Activated naive CD4-positive, alpha-beta T cell treated with Interleukin-2 at 50 U/mL for 16 hours (primary cell): Measurements from ENCODE around the gene CUL1.

Source experiments
- DNase-seq: peaks from one replicate; pipeline ENCODE4 v3.0.0-alpha.2; 2020

The CUL1 gene

DNA sequence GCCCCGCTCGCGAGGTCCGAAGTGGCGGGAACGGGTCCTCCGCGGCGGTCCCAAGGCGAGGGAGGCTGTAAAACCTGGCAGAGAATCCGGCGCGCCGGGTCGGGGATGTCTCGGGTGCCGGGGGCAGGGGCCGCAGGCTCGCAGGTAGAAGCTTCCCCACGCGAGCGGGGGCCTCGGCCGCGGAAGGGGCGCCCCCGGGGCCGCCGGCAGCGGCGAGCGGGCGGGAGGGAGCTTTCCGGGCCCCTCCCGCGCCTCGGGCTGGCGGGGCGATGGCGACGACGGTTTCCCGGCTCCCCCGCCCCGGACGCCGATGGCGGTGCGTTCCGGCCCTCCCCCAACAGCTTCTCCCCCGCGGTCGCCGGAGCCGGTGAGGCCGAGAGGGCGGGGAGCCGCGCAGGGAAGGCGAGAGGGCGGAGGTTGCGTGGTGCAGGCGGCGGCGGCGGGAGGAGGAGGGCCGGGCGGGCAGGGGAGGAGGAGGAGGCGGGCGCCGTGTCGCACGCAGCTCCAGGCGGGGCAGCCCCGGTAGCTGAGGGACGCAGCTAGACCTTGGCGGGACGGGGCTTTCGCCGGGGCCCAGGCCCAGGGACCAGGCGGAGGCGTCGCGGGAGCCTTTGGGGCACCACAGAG lies at the start of gene CUL1:
TSS of gene CUL1 (plus strand) at position 507 of the 627 bp plus-strand sequence. CDS start 31,220 bp downstream, outside the sequence.
- DNase-seq = peak; percentile 86

DNA sequence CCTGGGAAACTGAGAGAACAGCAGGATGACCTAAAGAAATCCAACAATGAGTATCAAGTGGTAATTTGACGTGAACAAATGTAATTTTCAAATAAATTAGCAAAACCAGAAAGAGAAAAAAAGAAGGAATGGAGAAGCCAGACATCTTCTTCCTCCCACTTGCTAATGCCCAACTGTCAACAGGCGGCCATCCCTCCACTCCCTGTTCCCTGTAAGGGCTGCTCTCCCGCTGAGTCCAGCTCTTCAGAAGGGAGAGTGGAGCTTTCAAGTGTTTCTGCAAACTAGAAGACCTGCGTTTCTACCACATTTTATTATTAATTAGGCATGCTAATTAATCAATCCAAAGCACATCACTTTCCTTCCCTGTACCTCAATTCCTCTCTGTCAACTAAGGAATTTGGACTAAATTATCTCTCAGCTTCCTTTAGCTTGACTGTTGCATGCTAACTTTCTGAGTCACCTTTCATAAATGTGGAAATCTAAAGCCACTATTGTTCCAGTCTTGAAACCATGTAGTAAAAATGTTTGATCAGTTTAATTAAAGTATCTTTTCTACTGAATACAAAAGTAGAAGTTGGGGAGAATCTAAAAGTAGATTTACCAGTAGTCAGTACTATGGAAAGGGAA lies 48.4 kb upstream of the CUL1 start:
- DNase-seq = no peak

DNA sequence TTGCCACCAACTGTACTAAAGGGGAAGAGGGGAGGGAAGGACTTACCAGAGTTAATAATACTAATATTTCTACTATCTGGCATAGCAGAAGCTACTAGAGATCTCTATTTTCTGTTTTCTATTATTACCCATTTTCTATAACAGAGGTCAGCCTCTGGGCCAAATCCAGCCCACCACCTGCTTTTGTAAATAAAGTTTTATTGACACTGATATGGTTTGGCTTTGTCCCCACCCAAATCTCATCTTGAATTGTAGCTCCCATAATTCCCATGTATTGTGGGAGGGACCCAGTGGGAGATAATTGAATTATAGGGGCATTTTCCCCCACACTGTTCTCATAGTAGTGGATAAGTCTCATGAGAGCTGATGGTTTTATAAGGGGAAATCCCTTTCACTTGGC lies 45.9 kb upstream of the CUL1 start:
- DNase-seq = no peak

DNA sequence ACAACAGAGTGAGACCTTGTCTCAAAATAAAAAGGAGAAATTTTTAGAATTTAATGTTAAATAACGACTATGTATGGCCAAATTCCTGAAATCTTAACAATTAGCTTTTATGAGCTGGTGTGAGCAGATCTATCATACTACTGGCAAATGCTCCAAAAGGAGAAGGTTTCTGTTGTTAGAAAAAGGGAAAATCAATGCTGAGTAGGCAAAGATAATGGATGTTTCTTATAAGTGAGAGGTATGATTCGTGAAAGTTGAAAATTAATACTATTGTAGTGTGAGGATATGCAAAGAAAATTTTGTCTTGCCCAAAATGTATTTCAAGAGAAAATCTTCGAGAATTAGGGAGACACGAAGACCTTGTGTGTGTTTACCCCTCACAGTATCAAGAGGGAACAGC lies 40.8 kb upstream of the CUL1 start:
- DNase-seq = no peak

DNA sequence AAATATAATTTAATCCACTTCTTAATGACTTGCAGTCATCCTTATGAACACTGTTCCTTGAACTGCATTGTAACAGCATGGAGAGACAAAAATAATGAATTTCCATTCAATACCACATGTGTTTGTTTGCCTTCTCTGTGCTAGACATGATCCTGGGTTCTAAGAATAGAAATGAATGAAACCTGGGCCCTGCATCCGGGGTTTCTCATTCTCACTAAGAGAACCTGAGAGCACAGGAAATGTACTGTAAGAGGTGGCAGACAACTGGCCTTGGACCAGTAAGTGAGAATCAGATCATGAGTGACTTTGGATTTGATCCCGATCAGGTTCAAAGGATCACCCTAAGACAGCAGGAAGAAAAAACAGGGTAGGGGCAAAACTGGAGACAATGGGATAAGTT lies 37.2 kb upstream of the CUL1 start:
- DNase-seq = no peak

DNA sequence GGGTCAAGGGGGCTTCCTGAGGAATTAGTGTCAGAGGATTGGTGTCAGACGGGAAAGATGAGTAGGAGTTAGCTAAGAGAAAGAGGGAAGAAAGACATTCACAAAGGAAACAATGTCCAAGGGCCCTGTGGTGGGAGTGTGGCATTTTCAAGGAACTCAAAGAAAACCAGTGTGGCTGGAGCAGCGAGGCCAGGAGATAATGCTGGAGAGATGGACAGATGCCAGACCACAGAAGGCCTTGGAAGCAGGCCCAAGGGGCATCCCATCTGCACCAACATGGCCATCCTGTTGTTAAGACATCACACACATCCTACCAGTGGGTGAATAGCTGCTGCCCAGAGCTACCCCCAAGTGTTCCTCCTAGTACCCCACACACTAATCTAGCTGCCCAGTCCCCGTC lies 36.1 kb upstream of the CUL1 start:
- no peak for DNase-seq

DNA sequence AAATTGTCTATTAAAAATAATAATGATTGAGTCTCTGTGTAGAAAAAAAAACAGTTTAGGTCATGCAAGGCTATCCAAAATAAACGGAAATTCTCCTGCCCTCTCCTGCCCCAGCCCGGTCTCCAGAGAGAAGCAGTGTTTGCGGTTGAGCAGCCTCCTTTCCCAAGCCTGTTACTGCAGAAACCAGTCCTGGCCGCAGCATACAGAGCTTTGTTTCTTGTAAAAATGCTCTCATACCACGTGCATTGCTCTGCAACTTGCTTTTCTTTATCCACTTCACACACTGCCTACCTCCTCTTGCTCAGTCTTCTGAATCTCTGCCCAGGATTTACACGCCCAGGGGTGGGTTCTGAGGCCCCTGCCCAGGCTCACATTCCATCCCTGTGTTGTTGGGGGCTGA lies 34.4 kb upstream of the CUL1 start:
- no peak for DNase-seq

DNA sequence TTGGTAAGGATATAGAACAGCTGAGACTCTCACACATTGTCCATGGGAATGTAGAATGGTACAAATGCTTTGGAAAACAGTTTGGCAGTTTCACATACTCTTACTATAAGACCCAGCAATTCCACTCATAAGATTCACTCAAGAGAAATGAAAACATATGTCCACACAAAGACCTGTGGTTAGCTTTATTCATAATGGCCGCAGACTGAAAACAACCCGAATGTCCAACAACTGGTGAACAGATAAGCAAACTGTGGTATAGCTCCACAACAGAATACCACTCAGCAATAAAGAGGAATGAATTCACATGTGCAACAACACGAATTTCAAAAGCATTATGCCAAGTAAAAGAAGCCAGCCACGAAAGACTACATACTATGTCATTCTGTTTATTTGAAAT lies 33.5 kb upstream of the CUL1 start:
- no peak for DNase-seq

DNA sequence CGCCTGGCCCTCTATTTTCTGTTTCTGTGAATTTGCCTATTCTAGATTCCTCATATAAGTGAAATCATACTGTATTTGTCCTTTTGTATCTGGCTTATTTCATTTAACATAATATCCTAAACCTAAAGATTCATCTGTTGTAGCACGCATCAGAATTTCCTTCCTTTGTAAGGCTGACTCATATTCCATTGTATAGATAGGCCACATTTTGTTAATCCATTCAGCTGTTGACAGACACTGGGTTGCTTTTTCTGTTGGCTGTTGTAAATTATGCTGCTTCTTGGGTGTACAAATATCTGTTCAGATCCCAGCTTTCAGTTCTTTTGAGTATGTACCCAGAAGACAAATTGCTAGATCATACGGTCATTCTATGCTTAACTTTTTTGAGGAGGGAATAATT lies 28.8 kb upstream of the CUL1 start:
- DNase-seq = no peak

DNA sequence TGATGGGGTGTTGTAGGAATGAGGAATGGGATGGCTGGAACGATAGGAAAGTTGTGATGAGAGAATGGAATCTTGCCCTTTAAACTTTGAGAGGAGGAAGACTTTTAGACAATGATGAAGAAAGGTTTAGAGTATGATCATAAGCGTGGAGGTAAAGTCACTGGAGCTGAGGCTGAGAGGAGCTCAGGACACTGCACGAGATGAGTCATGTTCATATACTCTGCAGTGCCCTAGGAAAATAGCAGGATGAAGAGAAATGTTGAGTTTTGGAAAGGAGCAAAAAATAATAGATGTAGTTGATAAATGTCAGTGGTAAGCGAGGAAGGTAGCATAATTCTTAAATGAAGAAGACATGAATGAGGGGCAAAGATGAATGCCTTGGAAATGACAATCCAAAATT lies 28.3 kb upstream of the CUL1 start:
- no peak for DNase-seq

DNA sequence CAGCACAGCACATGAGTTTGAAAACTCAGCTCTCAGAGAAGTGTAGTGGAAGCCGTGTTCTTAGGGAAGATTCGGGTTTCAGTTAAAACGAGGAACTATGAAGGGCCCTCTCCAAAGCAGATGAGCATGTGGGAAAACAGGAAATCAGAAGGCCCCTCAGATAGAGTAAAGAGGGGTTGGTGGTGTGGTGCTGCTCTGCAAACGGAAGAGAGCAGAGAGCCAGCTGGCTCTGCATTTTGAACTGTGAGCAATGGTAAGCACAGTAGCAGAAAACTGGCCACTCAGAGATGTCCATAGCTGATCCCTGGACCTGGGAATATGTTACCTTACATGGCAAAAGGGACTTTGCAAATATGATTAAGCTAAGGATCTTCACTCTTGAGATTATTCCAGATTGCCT lies 27.9 kb upstream of the CUL1 start:
- no peak for DNase-seq

DNA sequence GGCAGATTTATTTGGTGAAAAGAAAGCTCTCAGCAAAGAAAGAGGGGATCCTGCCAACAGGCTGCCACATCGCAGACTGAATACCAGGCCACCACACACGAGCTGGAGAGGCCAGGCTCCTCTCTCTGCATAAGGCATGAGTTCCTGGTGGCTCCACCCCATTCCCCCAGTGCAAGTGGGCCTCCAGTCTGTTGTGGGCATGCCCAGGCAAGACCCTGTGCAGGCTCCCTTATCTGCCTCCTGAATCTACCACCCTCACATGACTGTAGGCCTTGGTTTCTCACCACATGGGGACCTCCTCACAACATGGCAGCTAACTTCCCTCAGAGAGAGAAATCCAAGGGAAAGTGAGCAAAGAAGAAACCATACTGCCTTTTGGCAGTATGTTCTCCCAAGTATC lies 26.7 kb upstream of the CUL1 start:
- no peak for DNase-seq

DNA sequence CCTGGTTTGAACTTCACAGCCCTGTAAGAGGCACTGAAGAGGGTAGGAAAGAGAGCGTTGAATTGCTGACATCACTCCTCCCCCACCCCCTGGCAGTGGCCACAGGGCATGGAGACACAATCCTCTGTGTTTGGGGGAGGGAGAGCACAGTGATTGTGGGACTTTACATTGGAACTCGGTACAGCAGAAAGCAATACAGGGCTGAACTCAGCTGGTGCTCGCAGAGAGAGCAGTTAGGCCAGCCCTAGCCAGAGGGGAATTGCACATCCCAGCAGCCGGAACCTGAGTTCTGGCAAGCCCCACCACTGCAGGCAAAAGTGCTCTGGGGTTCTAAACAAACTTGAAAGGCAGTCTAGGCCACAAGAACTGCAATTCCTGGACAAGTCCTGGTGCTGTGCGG lies 24.0 kb upstream of the CUL1 start:
- DNase-seq = no peak

DNA sequence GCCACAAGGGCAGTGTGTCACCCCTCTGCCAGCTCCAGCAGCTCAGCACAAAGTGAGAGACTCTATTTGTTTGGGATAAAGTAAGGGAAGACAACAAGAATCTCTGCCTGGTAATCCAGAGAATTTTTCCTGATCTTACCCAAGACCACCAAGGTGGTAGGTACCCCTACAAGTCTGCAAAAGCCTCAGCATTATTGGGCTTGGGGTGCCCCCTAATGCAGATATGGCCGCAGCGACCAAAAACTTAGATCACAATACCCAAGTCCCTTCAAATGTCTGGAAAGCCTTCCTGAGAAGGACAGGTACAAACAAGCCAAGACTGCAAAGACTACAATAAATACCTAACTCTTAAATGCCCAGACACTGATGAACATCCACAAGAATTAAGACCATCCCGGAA lies 22.4 kb upstream of the CUL1 start:
- DNase-seq = no peak

DNA sequence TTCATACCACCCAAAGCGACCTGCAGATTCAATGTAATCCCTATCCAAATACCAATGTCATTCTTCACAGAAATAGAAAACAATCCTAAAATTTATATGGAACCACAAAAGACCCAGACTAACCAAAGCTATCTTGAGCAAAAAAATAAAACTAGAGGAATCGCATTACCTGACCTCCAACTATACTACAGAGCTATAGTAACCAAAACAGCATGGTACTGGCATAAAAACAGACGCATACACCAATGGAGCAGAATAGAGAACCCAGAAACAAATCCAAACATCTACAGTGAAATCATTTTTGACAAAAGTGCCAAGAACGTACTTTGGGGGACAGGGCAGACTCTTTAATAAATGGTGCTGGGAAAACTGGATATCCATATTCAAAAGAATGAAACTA lies 16.9 kb upstream of the CUL1 start:
- DNase-seq = no peak

DNA sequence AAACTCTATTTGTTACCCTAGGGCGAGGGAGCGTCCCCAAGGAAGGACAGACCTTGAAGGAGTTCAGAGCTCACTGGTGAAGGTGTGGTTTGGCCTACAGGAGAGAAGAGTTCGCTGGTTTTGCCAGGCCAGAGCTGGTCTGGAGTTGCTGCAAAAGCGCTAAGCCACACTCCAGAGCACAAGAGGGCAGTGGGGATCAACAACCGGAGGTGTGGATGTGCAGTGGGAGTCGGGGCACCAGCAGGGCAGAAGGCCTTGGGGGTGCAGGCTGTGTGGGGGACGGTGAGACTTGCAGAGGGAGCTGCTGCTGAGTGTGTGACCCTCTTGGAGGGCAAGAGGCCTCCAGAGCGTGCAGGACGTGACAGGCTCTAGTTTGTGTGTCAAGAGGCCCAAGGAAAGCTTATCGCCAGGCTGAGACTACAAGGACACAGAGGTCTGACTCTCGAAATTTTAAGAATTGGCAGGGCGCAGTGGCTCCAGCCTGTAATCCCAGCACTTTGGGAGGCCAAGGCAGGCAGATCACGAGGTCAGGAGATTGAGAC lies 14.3 kb upstream of the CUL1 start:
- DNase-seq = no peak

DNA sequence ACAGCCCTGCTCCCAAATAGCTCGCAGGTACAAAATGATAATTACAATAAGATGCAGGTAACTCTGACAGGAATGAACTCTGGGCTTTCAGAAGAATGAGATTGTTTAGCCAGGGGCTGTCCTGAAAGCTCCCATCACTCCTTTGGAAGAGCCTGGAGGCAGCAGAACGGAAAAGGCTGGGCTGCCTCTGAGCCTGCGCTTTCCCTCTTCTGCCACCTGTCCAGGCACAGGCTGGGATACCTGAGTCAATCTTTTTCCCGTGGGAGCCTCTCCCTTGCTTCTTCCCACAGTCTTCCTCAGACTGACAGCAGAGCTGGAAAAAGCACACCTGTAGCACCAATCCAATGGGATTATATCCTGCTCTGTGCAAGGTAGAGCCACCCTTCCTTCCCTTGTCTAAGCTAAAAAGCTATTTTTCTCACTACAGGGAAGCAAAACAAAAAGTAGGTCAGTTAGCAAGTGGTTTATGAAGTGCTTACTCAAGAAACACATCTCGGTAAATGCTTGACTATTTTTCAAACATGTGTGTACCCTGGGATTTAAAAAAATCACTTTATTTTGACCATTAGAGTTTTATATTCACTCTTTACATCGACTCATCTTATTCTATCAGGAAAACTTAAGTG lies 12.3 kb upstream of the CUL1 start:
- DNase-seq = no peak

DNA sequence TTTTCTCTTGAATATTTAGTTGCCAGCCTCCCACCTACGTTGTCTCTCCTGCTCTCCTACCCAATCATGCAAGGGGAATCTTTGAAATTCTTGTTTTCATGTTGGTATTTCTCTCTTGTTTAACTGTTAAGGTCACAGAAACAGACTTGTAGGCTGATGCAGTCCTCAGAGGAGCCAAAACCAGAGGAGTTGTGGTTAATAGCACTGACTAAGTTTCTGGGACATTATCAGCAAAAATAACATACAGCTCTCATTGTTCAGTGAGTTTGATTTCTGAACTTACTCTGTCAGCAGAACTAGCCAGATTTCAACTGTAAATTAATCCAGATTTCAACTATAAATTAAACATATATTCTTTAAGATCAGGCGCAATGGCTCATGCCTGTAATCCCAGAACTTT lies 11.1 kb upstream of the CUL1 start:
- DNase-seq = no peak

DNA sequence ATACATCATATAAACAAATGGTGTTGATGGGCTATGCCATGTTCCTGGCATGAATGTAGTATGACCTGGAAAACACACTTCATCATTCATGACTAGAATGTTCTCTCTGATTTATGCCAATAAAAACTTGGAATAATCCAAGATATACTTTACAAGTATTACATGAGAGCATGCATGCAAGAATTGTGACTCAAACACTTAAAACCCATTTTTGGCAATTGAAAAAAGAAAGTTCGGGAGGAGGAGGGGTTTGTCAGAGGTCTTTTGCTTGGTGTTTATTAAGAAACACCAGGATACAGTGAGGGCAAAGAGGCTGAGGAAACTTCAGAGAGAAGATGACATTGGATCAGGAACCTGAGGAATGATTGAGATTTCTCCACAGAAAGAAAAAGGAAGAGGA lies 10.2 kb upstream of the CUL1 start:
- no peak for DNase-seq

DNA sequence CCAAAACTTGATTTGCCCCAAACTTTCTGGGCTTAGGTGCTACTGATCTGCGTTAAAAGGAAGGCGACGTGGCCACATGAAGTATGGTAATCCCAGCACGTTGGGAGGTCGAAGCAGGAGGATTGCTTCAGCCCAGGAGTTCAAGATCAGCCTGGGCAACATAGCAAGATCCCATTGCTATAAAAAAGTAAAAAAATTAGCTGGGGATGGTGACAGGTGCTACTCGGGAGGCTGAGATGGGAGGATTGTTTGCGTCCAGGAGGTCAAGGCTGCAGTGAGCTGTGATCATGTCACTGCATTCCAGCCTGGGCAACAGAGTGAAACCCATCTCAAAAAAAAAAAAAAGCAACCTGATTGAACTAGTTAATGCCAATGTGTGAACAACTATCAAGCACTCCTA lies 5.1 kb upstream of the CUL1 start:
- no peak for DNase-seq

DNA sequence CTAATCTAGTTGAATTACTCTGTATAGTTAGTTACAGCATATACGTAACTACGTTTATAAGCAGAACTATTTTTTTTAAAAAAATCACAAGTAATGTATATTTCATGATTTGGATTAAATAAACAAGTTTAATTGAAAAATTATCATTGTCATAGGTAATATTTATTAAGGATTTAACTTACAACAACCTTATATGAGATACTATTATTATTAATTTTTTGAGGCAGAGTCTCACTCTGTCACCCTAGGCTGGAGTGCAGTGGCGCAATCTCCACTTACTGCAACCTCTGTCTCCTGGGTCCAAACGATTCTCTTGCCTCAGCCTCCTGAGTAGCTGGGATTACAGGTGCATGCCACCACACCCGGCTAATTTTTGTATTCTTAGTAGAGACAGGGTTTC lies 4.1 kb upstream of the CUL1 start:
- DNase-seq = no peak

DNA sequence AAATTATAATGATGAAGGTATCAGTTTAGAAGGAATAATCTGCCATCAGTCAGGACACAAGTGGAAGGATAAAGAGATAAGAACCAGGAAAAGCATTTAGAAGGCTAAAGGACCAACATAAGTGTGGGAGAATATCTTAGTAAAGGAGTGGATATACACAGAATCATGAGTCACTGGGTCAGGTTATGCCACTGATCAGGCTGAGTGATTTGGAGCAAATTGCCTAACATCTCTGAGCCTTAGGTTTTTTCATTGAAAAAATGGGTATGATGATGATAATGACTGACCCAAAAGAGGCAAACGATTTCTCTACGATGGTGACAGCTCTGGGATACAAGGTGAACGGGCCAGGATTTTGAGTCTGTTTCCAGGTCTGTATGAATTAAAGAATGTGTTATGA lies 2.8 kb upstream of the CUL1 start:
- no peak for DNase-seq

DNA sequence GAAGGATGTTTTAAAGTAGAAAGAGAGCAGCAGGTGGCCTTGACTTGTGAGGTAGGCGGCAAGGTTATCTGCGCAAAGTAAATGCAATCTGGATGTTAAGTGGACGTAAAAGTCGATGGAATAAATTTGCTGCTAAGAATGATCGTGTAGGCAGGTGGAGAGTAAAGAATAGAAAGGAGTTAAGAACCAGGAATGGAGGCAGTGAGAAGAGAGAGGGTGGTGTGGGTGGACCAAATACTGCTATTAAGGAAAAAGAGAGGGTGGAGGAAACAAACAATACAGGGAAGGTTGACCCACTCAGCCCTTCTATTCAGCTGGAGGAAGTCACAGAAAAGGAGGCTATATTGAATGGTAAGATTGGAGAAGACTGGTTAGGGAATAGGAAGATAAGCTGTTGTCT lies 1.9 kb upstream of the CUL1 start:
- DNase-seq = no peak

DNA sequence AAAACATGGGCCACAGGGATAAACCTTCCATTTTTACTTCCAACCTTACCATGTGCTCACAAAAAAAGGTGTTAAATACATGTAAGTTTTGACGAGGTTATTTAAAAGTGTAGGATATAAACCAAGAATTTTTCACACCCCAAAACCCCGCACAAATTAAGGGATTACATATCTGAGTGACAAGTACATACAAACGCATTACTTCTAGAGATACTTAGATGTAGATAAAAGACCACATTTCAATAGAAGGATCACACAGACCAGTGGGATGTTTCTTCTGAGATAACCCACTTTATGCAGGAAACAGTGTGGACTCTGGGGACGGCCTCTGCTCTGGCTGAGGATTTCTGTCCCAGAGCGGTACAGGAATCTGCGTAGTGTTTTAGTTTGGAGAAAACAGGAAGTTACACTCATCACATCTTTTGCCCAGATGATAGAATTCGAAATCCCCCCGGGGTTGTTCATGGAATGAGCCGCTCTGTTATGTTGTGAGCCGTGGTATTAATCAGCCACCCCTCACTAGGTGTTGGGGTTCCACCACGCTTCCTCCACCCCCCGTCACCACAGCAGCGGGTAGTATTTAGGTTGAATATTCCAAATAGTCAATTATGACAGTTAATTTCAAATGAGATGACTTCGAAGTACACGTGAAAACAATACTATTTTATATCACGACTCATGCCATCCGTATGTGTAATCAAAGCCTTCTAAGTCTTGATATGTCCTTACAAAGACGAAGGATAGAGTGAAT lies 1.3 kb upstream of the CUL1 start:
- peak; percentile 69 for DNase-seq
